ENCODE results near the gene TWIST1. TPM values are rescaled to one million over a fixed set of nuclear protein-coding genes. Genes with fewer than 3 reads are reported as not detected.

Gene TWIST1
- total RNA-seq, 2 experiments from 2014 or later: not detected

DNA sequence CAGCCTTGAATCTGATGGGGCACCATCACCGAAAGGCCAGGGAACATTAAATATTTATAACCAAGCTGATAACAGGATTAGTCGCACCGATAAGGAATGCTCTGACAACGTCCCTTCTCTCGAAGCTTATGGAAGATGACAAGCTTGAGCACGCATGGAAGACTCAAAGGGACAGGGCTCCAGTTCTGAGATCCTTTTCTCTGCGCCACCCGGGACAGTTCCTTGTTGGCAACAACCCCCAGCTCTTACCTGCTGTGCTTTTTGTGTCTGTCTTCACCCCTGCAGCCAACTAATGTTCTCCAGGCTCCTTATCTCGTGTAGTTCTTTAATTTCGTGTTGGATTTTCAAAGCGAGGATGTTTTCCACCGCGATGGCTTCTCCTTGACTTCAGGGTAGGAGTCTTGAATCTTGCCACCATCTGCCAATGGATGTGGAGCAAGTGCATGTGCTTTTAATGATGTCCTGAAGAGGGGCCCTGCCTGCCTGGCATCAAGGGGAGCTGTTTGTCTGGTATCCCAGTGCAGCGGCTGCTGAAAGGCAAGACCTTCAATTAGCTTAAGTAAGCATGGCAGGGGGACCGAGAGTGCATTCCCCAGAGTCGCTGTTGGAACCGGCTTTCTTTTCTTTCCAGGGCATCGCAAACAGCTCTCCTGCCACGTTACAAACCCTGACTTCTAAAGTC is 28.1 kb upstream of the TWIST1 start:
- intact Hi-C loops (cut with micrococcal nuclease; ENCODE audit: unreplicated experiment): no loop called here
- POLR2A ChIA-PET: no interaction called here
- no peak for DNase-seq (ENCODE audit: low spot score)
- BruUV-seq (replicated peaks): no TSS peak
- Histone ChIP-seq H2AFZ (ENCODE audit: low read length) (no peak overlapping the region), H4K20me1 (ENCODE audit: insufficient read depth, low read length) (no peaks in the 10 kb centered on the region), H3K4me1 (ENCODE audit: insufficient read depth, low read length, poor library complexity, severe bottlenecking) (no peaks in the 10 kb centered on the region), H3K9me2 (ENCODE audit: insufficient read depth, low read length) (no peaks in the 10 kb centered on the region), H3K27ac (ENCODE audit: low read depth, low read length, poor library complexity, severe bottlenecking) (no peak overlapping the region), H3K9me3 (ENCODE audit: low read length) (no peaks in the 10 kb centered on the region), H3K4me2 (ENCODE audit: low read length) (no peak overlapping the region), H3K79me2 (ENCODE audit: insufficient read depth, low read depth, low read length) (no peaks in the 10 kb centered on the region), H3K4me3 (ENCODE audit: low read depth, low read length, poor library complexity, severe bottlenecking) (no peak overlapping the region), H3K36me3 (ENCODE audit: insufficient read depth, low read length) (no peaks in the 10 kb centered on the region)
- CTCF ChIA-PET (ENCODE audit: unreplicated experiment): no interaction called here
- TF ChIP-seq EZH2phosphoT487 (IDR thresholded peaks at IDR 0.05; ENCODE audit: borderline replicate concordance, low read depth, low read length): no peak
- TF ChIP-seq, protein P1, sequence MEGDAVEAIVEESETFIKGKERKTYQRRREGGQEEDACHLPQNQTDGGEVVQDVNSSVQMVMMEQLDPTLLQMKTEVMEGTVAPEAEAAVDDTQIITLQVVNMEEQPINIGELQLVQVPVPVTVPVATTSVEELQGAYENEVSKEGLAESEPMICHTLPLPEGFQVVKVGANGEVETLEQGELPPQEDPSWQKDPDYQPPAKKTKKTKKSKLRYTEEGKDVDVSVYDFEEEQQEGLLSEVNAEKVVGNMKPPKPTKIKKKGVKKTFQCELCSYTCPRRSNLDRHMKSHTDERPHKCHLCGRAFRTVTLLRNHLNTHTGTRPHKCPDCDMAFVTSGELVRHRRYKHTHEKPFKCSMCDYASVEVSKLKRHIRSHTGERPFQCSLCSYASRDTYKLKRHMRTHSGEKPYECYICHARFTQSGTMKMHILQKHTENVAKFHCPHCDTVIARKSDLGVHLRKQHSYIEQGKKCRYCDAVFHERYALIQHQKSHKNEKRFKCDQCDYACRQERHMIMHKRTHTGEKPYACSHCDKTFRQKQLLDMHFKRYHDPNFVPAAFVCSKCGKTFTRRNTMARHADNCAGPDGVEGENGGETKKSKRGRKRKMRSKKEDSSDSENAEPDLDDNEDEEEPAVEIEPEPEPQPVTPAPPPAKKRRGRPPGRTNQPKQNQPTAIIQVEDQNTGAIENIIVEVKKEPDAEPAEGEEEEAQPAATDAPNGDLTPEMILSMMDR (conservative IDR thresholded peaks at IDR 0.05; ENCODE audit: low read length): no peak

DNA sequence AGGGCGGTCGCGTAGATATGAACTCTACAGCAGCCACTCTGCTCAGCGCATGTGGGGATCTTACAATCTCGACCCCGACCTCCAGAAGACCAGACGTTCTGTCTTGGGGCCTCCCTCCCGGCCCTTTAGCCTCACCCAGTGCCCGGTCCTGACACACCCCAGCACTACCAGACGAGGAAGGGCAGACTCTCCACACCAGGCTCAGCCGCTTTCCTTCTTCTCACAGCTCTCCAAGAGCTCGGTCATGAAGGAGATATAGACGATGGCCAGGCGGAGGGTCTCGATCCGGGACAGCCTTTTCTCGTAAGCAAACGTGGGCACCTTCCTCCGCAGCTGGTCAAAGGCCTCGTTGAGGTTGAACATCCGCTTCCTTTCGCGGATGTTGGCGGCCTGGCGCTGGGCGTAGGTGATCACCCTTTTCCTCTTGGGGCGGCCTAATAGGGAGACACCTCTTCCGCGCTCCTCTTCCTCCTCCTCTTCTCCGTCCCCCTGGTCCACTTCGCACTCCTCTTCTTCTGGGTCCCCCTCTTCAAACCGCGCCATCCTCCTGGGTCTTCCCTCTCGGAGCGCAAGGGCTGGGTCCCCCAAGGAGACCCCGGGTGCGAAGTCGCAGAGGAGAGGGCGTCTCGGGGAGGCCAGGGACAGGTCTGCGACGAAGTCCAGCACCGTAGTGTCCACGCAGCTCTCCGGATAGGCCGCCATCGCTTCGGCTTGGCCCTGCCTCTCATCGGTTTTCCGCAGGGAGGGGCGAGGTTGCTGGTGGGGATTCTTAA is 27.4 kb upstream of the TWIST1 start, which contains the start of gene FERD3L:
Gene FERD3L (minus strand): TSS at position 761 of the 773 bp plus-strand sequence. CDS start 59 bp downstream, at position 702.
- Histone ChIP-seq H3K27ac (ENCODE audit: low read depth, low read length, poor library complexity, severe bottlenecking) (no peak within 1 kb of the TSS), H3K9me2 (ENCODE audit: insufficient read depth, low read length) (no peaks in the 10 kb centered on the region), H3K4me1 (ENCODE audit: insufficient read depth, low read length, poor library complexity, severe bottlenecking) (no peaks in the 10 kb centered on the region), H3K36me3 (ENCODE audit: insufficient read depth, low read length) (no peaks in the 10 kb centered on the region), H2AFZ (ENCODE audit: low read length) (no peak within 1 kb of the TSS), H3K4me2 (ENCODE audit: low read length) (no peak within 1 kb of the TSS), H4K20me1 (ENCODE audit: insufficient read depth, low read length) (no peaks in the 10 kb centered on the region), H3K9me3 (ENCODE audit: low read length) (no peaks in the 10 kb centered on the region), H3K79me2 (ENCODE audit: insufficient read depth, low read depth, low read length) (no peaks in the 10 kb centered on the region), H3K4me3 (ENCODE audit: low read depth, low read length, poor library complexity, severe bottlenecking) (no peak within 1 kb of the TSS)
- POLR2A ChIA-PET: no interaction called here
- TF ChIP-seq, protein P1 (conservative IDR thresholded peaks at IDR 0.05; ENCODE audit: low read length): no peak
- no peak for TF ChIP-seq EZH2phosphoT487 (IDR thresholded peaks at IDR 0.05; ENCODE audit: borderline replicate concordance, low read depth, low read length)
- no peak for DNase-seq (ENCODE audit: low spot score)
- CTCF ChIA-PET (ENCODE audit: unreplicated experiment): no interaction called here
- intact Hi-C loops (cut with micrococcal nuclease; ENCODE audit: unreplicated experiment): no loop called here
- no TSS peak for BruUV-seq (replicated peaks)

Measured in OCI-LY7 (cell line).